CD14-positive monocyte (primary cell): ENCODE data around the gene SEMA7A. TPM values are rescaled to one million over a fixed set of nuclear protein-coding genes. Genes with fewer than 3 reads are reported as not detected.

ENCODE experiments used
- DNase-seq, 3 donors: peaks; one replicate each; pipeline ENCODE4 v3.0.0-alpha.2; 2011 to 2022
- H2AFZ ChIP-seq: 2 replicates; pipeline ENCODE4 v1.6.0; 2012; ENCODE audit warnings: mild to moderate bottlenecking, low read depth, low read length, inconsistent platforms; ENCODE audit not compliant: insufficient read depth, poor library complexity, severe bottlenecking
- H3K27ac ChIP-seq, 2 donors: 1 replicate in 1 of 2; 2 replicates in 1 of 2; pipeline ENCODE4 v1.5.1; 2012 to 2013; ENCODE audit warnings: low read length in 2 of 2, control low read depth in 1 of 2, inconsistent platforms in 1 of 2, low read depth in 1 of 2, mild to moderate bottlenecking in 1 of 2
- H3K27me3 ChIP-seq, 2 donors: one replicate each; pipeline versions ENCODE4 v1.6.0 to v1.6.1; 2011 to 2013; ENCODE audit warnings: low read length in 2 of 2; ENCODE audit not compliant: control insufficient read depth in 2 of 2, insufficient read depth in 2 of 2
- H3K36me3 ChIP-seq, 2 donors: replicated peaks in 1 of 2; 1 replicate in 1 of 2; 2 replicates in 1 of 2; pipeline versions ENCODE4 v1.5.1 to v1.6.1; 2012 to 2013; ENCODE audit warnings: low read length in 2 of 2, control low read depth in 1 of 2, inconsistent platforms in 1 of 2, mild to moderate bottlenecking in 1 of 2; ENCODE audit not compliant: insufficient read depth in 2 of 2, control insufficient read depth in 1 of 2
- H3K4me1 ChIP-seq, 2 donors: 1 replicate in 1 of 2; 2 replicates in 1 of 2; pipeline versions ENCODE4 v1.5.1 to v1.6.1; 2012 to 2013; ENCODE audit warnings: low read length in 2 of 2, control low read depth in 1 of 2, inconsistent platforms in 1 of 2, mild to moderate bottlenecking in 1 of 2, moderate library complexity in 1 of 2; ENCODE audit not compliant: insufficient read depth in 2 of 2, control insufficient read depth in 1 of 2
- H3K4me2 ChIP-seq: replicated peaks from 2 replicates; pipeline ENCODE3; 2012; ENCODE audit warnings: low read length, moderate library complexity, mild to moderate bottlenecking; ENCODE audit not compliant: poor library complexity, severe bottlenecking; ENCODE audit errors: extremely low read depth
- H3K4me3 ChIP-seq, 3 experiments: fragments of 200-600 bp in 1 of 3; sonication (generic) in 1 of 3; replicated peaks in 1 of 3; 1 replicate in 2 of 3; 2 replicates in 1 of 3; pipeline ENCODE4 v1.5.1; 2011 to 2013; ENCODE audit warnings: low read length in 3 of 3, mild to moderate bottlenecking in 3 of 3, control low read depth in 2 of 3, low read depth in 2 of 3, inconsistent platforms in 1 of 3, moderate library complexity in 1 of 3
- H3K79me2 ChIP-seq: 2 replicates; pipeline ENCODE4 v1.6.0; 2012; ENCODE audit warnings: mild to moderate bottlenecking, control low read depth, inconsistent platforms, low read length, moderate library complexity; ENCODE audit not compliant: insufficient read depth
- H3K9ac ChIP-seq: 2 replicates; pipeline ENCODE4 v1.6.0; 2017; ENCODE audit warnings: low read length, mild to moderate bottlenecking; ENCODE audit not compliant: insufficient read depth, poor library complexity, severe bottlenecking
- H3K9me3 ChIP-seq, 2 donors: replicated peaks in 1 of 2; 1 replicate in 1 of 2; 2 replicates in 1 of 2; pipeline versions ENCODE4 v1.5.1 to v1.6.1; 2012 to 2013; ENCODE audit warnings: low read length in 2 of 2, control low read depth in 1 of 2; ENCODE audit not compliant: control insufficient read depth in 1 of 2, insufficient read depth in 1 of 2
- H4K20me1 ChIP-seq: 2 replicates; pipeline ENCODE4 v1.6.0; 2012; ENCODE audit warnings: mild to moderate bottlenecking, low read length, control low read depth, moderate library complexity; ENCODE audit not compliant: insufficient read depth
- H3K27ac Mint-ChIP-seq, 7 donors: one replicate each; pipeline ENCODE4 v1.8.0; 2020; ENCODE audit warnings: mild to moderate bottlenecking in 7 of 7, mixed read lengths in 7 of 7, moderate library complexity in 6 of 7, inconsistent platforms in 2 of 7
- H3K27me3 Mint-ChIP-seq, 3 donors: one replicate each; pipeline ENCODE4 v1.8.0; 2021 to 2022; ENCODE audit warnings: low read depth in 3 of 3, mild to moderate bottlenecking in 3 of 3, mixed read lengths in 3 of 3, moderate library complexity in 3 of 3, inconsistent platforms in 1 of 3
- H3K36me3 Mint-ChIP-seq, 2 donors: one replicate each; pipeline ENCODE4 v1.8.0; 2020; ENCODE audit warnings: mixed read lengths in 2 of 2, inconsistent platforms in 1 of 2, mild to moderate bottlenecking in 1 of 2
- H3K4me1 Mint-ChIP-seq: one replicate; pipeline ENCODE4 v1.8.0; 2020; ENCODE audit warnings: mild to moderate bottlenecking, mixed read lengths
- H3K4me3 Mint-ChIP-seq, 2 donors: one replicate each; pipeline ENCODE4 v1.8.0; 2020; ENCODE audit warnings: mild to moderate bottlenecking in 2 of 2, mixed read lengths in 2 of 2, moderate library complexity in 1 of 2
- H3K9me3 Mint-ChIP-seq, 7 donors: one replicate each; pipeline ENCODE4 v1.8.0; 2020 to 2022; ENCODE audit warnings: mixed read lengths in 7 of 7, mild to moderate bottlenecking in 6 of 7, moderate library complexity in 6 of 7, inconsistent platforms in 2 of 7
- CTCF ChIP-seq: fragments of 200-600 bp; IDR thresholded peaks from one replicate; pipeline ENCODE4 v1.8.0; 2022; ENCODE audit warnings: antibody characterized with exemption, mild to moderate bottlenecking
- WGBS: methylation state at CpG from one replicate; pipeline ENCODE4 v1.1.5; 2013; ENCODE audit warnings: missing lambda C conversion rate; ENCODE audit not compliant: insufficient coverage; 5-methylcytosine and 5-hydroxymethylcytosine counted together
- intact Hi-C, 2 donors: fragments of 100-400 bp; cut with micrococcal nuclease; formaldehyde crosslinking; loops; one replicate each; pipeline versions ENCODE4 v1.15.0 to v1.15.1; 2023
- polyA plus RNA-seq, 3 donors: library from polyadenylated mRNA; depleted of rRNA in 1 of 3; unstranded in 2 of 3; stranded (reverse) in 1 of 3; fragments of 300-500 nt in 2 of 3; fragments of >200 nt in 1 of 3; fragmentation: Illumina TruSeq in 2 of 3; gene quantifications; 1 replicate in 2 of 3; 2 replicates in 1 of 3; pipeline ENCODE4 v1.2.3, GENCODE V29; 2012 to 2021

The SEMA7A gene
- polyA plus RNA-seq, 3 donors = 0.04 to 4.8 (median 0.15) TPM

- DNase-seq = no peak
- intact Hi-C loops = no loop called here
- H3K4me1 Mint-ChIP-seq = peaks cover 13% of the 10 kb centered on the region
- H3K27me3 Mint-ChIP-seq = peaks cover 0 to 5% (median 2%) of the 10 kb centered on the region in 3 donors
- H3K4me2 ChIP-seq = no peak overlapping the region
- no peaks in the 10 kb centered on the region for H3K27me3 ChIP-seq
- no peaks in the 10 kb centered on the region for H4K20me1 ChIP-seq
- 90% methylated on average over 5 of the region's 10 CpGs for WGBS
- H2AFZ ChIP-seq = no peak overlapping the region
- H3K9me3 Mint-ChIP-seq = peaks cover 0 to 2% (median 0%) of the 10 kb centered on the region in 7 donors
- H3K9me3 ChIP-seq = no peaks in the 10 kb centered on the region
- H3K36me3 Mint-ChIP-seq = peaks cover 0 to 5% of the 10 kb centered on the region in 2 donors
- no peak overlapping the region for H3K4me3 Mint-ChIP-seq
- H3K9ac ChIP-seq = no peak overlapping the region
- H3K4me1 ChIP-seq = peaks cover 4% of the 10 kb centered on the region in 2 donors
- H3K27ac ChIP-seq = no peak overlapping the region
- TF ChIP-seq CTCF = no peak
- H3K27ac Mint-ChIP-seq = peak overlapping the region in 1 of 7 donors; percentile 10
- H3K4me3 ChIP-seq = no peak overlapping the region
- H3K79me2 ChIP-seq = no peaks in the 10 kb centered on the region
- H3K36me3 ChIP-seq = no peaks in the 10 kb centered on the region
These were observed 13.4 kb downstream of the SEMA7A start for GRCh38 chr15:74420193-74420905.

GRCh38 chr15:74419432-74419831, 14.3 kb downstream of the SEMA7A start:
- peaks cover 10 to 11% of the 10 kb centered on the region in 2 donors for H3K4me1 ChIP-seq
- no peaks in the 10 kb centered on the region for H4K20me1 ChIP-seq
- H3K9ac ChIP-seq = no peak overlapping the region
- intact Hi-C loops = no loop called here
- H3K27ac ChIP-seq = no peak overlapping the region
- Mint-ChIP-seq H3K4me3 (no peak overlapping the region), H3K27me3 (peaks cover 0 to 4% (median 2%) of the 10 kb centered on the region in 3 donors), H3K27ac (no peak overlapping the region), H3K9me3 (peaks cover 0 to 2% (median 0%) of the 10 kb centered on the region in 7 donors), H3K4me1 (peaks cover 22% of the 10 kb centered on the region), H3K36me3 (peaks cover 0 to 7% of the 10 kb centered on the region in 2 donors)
- DNase-seq = no peak
- 100% methylated on average over 3 of the region's 4 CpGs for WGBS
- H3K9me3 ChIP-seq = no peaks in the 10 kb centered on the region
- H3K4me3 ChIP-seq = no peak overlapping the region
- H3K79me2 ChIP-seq = no peaks in the 10 kb centered on the region
- no peak overlapping the region for H2AFZ ChIP-seq
- no peaks in the 10 kb centered on the region for H3K27me3 ChIP-seq
- H3K36me3 ChIP-seq = no peaks in the 10 kb centered on the region
- TF ChIP-seq CTCF = no peak
- H3K4me2 ChIP-seq = no peak overlapping the region
